Lung microvascular endothelial cell (primary cell): ENCODE results near the gene MYT1. TPM values are rescaled to one million over a fixed set of nuclear protein-coding genes. Genes with fewer than 3 reads are reported as not detected.

ENCODE experiments used
- DNase-seq, 2 donors: peaks; one replicate each; pipeline versions ENCODE4 v3.0.0 to v3.0.0-alpha.2; 2010; ENCODE audit warnings: low read depth in 2 of 2
- total RNA-seq: library from RNA; depleted of rRNA; stranded (reverse); fragments of >200 nt; gene quantifications from 2 replicates; pipeline ENCODE4 v1.2.1, GENCODE V29; 2014

MYT1 gene
- total RNA-seq, 1 donor from 2014 or later, result under 0.01 TPM

DNA sequence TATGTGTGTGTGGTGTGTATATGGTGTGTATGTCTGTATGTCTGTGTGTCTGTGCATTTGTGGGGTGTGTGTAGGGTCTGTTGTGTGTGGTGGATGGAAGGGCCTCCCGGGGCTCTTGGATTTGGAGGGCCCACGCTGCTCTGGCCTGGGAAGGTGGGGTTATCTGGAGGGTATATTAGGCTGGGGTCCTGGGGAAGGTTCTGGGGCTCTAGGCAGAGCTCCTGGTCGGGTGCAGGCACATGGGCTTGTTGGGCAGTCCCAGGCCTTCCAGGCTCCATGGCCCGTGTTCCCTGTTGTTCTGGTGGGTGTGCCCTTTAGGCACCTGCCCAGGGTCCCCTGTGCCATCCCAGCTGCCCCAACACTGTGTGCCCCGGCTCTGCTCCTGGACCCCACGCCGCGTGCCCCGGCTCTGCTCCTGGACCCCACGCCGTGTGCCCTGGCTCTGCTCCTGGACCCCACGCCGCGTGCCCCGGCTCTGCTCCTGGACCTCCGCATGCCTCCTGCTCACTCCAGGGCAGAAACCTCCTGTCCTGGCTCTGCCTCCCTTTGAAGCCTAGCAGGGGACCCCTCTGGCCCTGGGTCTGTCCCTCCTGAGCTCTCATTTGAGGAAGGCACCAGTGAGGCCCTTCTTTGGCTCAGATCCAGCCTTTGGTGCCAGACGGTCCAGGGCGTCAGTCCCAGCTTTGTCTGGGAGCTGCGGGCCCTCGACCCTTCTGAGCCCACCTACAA is 10.2 kb upstream of the MYT1 start:
- no peak for DNase-seq

DNA sequence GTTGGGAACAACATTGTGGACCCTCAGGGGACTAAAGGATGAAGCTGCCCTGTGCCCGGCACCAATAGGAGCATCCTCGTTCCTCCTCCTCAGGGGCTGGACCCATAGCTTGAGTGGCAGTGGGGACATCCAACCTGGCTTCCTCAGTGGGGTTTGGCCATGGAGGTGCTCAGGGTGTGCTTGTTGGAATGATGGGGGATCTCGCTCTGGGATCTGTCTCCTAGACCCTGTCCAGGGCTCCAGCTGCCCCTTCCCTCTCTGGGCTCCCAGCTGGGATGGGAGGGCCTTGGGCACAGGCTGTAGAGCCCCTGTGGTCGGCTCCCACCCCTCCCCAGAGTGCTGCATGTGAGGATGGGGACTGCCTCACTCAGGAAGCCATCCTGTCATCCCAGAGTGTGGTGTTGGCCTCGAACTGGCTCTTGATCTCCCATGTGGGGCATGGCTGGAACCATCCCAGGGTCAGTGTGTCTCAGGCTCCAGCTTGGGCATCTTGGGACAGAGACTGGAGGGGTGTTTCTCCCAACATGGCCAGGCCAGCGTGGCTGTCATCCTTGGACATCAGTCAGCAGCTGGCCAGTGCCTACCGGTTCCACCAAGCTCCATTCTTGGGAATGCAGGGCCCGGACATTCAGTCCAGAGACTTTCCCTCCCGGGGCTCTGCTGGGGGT is 9.5 kb upstream of the MYT1 start:
- no peak for DNase-seq

DNA sequence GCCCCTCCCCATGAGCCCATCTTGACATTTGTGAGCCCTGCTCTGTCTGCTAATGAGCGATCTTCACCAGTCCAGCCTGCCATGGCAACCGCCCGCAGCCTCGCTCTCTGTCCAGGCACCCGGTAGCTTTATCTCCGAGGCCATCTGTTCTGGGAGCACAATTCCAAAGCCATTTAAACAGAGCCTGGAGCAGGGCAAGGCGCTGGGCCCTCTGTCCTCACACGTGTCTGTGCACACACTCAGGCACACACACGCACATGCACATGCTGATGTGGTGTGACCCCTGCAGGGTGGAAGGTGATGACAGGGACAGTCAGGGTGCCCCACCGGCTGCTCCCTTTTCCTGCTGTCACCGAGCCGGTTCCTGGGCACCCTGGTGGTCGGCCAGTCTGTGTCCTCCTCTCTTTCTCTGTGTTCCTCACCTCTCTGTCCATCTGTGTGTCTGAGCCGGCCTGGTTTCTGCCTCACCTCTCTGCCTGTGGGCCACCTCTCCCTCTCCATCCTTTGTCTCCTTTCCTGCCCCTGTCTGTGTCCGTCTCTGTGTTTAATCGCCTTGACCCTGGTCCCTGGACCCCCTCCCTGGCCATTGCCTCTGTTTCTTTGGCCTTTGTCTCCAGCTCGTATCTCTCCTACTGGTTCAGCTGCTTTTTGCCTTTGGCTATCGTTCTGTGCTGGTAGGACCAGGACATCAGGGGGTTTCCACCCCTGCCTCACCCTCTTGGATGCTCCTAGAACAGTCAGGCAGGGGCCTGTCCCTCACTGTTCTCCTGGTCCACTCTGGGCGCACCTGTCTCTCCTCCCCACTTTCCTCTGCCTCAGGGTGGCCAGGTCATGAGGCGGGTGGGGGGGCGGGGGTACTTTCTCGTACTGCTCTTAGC is 8.8 kb upstream of the MYT1 start:
- DNase-seq, result no peak

DNA sequence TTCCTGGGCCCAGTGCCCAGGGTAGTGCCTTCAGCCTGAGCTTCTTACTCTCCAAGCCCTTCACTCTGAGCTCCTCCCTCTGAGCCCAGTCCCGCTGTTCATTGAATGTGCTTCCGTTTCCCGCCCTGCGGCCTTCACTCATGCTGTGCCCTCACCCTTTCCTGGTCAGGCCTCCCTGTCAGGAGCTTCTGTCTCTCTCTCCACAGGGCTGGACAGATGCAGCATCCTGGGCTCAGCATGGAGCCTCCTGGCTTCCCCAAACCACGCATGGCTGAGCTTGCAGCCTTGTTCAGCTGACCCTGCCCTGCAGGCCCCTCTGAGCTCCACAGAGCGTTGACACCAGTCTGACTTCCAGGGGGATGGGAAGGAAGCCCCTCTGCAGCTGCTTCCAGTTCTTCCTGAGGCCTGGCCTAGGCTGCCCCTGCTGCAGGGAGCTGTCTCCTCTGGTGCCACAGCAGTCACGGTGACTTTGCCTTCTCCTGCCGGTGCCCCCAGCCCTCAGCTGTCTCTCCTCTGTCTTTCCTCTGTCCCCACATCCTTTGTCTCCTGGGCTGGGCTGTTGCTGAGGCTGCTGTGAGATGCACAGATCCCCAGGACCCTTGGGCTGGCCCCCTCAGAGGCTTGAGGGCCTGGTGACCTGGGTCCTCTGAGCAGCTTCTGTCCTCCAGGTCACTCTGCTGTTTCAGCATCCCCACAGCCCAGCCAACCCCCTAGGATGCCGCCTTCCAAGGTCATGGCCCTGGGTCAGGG is 7.9 kb upstream of the MYT1 start:
- DNase-seq, result peak; percentile 33

DNA sequence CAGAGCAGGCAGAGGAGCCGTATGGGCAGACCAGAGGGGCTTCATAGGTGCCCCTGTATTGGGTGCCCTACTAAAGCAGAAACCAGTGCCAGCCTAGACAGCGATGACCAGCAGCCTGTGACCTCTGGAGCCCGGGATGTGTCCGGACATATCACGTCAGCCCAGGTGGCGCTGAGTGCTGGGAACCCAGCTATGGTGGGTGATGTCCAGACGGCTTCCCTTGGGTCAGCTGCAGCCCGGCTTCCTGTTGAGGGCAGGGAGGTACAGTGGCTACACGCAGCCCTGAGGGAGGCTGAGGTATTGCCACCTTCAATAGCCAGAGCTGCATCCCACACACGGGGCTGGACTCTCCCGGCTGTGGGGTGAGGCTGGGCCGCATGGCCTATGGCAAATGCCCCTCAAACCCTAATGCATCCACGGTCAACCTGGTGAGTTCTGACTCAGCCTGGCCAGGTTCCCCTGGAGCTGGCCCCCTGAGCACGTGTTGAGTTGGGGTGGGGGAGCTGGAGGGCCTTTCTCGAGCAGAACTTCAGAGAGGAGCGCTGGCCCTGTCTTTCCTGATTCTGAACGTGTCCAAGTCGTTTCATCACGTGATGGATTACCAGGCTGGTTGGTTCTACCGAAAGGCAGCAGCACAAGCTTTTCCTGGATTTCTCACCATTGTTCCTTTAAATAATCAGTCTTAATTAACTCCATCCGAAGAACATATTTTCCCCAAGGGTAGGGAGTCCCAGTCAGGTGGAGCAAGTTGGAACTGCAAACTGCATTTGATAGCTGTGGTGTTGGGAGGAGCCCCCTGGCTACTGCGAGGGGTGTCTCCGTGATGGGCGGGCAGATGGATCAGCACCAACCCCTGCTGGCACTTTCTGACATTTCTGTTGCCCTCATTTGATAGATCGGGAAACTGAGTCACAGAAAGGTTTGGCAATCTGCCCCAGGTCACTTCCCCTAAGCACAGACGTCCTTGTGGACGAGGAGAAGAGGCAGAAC is 7.1 kb upstream of the MYT1 start:
- DNase-seq, result no peak

DNA sequence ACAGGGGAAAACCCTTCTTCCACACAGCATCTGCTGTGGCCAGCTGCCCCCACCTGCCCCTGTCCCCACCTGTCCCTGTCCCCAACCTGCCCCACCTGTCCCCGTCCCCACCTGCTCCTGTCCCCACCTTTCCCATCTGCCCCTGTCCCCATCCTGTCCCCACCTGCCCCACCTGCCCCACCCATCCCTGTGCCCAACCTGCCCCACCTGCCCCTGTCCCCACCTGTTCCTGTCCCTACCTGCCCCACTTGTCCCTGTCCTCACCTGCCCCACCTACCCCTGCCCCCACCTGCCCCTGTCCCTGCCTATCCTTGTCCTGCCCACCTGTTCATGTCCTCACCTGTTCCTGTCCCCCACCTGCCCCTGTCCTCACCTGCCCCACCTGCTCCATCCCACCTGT is 6.4 kb upstream of the MYT1 start:
- DNase-seq, result no peak

DNA sequence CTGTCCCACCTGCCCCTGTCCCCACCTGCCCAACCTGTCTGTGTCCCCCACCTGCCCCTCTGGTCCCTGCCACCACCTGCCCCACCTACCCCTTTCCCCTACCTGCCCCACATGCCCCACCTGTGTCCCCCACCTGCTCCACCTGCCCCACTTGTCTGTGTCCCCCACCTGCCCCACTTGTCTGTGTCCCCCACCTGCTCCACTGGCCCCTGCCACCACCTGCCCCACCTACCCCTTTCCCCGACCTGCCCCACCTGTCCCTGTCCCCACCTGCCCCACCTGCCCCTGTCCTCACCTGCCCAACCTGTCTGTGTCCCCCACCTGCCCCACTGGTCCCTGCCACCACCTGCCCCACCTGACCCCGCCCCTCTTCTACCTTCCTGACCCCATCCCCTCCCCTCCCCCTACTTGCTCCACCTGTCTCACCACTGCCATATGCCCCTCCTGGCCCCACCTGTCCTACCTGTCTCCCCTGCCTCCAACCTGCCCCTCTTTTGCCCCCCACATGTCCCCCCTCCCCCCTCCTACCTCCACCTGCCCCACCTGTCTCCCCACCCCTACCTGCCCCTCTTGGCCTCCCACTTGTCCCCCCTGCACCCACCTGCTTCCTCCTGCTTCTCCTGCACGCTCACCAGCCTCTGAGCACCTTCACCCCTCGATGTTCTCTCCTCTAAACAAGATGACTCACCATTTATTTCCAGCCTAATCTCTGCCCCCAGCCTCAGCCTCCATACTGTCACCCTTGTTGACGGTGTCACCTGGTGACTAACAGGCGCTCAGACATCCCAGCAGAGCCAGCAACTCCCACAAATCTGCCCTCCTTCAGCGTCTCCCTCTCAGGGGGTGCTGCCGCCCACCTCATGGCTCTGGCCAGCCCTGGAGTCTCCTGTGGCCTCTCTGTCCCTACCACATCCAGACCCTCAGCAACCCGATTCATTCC is 5.6 kb upstream of the MYT1 start:
- DNase-seq, result no peak

DNA sequence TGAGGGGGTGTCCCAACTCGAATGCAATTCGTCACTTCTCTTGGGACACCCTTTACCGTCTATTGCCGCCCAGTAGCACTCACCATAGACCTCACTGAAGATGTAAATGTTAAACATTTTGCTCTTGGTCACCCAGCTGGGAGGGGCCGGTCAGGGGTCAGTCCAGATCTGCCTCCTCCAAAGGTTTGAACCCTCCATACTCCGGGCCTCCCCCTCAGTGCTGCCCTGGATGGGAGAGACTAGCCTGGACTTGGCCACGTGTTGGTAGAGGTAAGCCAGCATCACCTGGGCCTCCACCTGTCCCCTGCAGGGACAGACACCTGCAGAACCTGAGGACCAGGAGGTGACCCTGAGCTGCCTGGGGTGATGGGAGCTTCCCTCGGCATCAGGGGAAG is 5.0 kb upstream of the MYT1 start:
- DNase-seq, result no peak

DNA sequence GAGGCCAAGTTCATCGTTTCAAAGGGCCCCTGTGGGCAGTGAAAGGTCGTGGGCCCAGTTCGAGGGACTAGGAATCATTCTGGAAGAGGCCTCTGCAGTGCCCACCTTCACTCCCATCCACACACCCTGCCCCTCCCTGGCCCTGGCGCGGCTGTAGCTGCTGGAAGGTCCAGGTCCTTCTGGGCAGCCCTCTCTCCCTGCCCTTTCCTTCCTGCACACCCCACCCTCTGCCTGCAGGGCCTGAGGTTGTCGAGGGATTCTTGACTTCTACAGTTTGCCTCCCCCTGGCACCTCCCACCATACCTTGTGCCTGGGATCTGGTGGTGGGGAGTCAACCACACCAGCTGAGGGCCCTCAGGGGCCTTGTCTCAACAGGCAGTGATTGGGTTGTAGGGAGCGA is 4.5 kb upstream of the MYT1 start:
- DNase-seq, result no peak

DNA sequence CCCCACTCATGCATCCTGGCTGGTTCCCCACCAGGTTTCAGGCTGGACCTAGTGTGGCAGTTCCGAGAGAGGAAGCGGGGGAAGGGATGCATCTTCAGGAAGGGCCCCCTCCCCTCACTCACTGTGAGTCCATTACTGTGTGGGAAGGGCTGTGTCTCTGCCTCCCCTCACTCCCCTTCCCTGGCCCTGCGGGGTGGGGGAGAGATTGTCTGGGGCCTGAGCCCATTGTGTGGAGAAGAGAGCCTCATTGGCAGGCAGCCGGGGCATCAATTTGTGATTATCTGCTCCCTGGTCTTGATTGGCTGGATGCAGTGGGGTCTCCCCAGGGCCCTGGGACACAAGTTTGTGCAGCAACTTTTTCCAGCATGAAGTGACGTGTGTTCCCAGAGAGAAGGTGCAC is 4.1 kb upstream of the MYT1 start:
- no peak for DNase-seq

DNA sequence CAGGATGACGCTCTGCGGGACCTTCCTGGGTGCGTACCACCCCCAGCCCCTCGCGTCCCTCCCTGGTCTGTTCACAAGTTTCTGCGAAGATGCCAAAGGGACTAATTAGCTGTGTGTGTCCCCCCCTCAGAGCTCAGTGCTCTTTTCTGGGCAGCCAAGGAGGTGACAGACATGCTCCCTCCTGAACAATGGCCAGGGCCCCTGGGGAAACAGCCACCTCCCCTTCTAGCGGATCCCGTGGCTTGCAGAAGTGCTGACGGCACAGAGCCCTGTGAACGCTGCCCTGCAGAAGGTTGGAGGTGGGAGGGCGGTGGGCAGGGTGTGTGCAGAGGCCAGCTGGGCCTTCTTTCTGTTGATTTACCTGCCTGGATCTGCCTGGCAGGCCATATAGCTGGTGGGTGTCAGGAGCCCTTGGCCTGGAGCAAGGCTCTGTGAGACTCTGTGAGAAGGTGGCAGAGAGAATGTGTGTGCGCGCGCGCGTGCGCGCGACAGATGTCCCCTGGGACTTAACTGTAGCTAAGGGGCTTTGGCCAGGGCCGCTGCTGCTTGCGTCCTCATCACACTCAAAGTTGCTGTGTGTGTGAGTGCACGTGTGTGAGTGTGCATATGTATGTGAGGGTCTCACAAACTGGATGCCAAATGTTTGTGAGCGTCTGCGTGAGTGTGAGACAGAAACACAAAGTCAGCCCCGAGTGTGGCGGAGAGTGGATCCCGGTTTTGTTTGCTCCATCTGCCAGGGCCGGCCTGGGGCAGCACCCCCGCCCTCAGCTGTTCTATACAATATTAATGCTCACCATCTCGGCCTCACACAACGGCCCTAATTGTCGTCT is 3.5 kb upstream of the MYT1 start:
- no peak for DNase-seq

DNA sequence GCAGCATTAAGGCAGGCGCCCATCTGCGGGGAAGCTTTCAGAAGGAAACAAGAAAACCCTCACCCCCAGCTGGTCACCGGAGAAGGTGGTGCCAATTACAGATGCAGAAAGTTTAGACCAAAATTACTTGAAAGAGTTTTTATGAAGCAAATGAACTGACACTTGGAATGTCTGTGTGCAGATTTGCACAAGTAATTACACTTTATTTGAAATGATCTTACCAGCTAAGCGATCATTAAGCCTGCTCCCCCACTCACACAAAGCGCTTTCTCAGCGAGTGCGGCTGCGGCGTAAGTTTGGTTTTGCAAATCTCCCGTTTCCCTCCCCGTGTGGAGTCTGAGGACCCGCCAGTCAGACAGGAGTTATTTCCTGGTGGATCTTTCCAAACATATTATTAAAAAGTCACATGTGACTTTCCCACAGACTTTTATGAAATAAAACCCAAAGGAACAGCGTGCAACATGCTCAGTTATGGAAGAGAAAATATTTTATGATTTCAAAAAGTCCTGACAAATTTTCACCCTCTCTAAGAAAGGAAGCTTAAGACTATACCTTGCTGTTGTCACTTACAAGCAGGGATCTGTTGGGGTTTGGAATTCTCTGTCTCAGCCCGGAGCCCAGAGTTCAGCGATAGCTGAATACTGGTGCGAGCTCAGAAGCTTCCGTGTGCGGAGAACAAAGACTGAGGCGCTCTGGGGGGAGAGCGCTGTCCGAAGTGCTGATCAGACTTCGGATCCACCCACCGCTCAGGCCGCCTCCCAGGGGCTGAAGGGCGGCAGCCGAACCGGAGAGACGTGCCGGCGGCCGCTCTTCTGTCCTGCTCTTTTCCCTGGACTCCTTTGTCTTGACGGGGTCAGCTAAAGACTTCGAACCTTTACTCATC is 2.7 kb upstream of the MYT1 start:
- peak; percentile 63 to 67 for DNase-seq

DNA sequence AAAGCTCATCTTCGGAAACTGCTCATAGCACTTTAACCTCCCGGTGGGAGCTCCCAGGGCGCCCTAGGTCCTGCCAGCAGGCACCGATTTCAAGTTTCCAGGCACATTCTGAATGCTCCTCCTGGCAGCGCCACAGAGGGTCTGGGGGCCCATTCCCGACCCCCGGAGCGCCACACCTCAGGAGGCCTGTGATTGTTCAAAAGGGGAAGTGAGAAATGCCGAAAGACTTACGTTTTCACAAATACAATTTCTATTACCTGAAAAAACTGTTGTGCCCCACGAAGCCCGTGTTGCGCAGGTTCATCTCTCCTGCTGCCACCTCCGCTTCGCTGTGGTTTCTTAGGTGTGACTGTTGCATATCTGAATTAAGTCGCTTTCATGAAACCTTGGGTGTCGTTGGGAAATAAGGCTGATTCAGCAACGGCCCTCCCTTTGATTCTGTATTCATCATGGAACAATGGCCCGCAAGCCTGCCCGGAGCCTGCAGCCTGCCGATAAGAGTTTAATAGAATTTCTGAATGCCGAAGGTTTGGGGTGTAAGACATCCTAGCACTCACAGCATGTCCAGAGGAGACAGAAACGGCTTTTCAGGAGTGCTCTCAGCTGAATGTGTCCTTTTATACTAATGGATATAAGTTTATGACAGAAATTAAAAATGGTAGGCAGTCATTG is 1.9 kb upstream of the MYT1 start:
- DNase-seq, result no peak

DNA sequence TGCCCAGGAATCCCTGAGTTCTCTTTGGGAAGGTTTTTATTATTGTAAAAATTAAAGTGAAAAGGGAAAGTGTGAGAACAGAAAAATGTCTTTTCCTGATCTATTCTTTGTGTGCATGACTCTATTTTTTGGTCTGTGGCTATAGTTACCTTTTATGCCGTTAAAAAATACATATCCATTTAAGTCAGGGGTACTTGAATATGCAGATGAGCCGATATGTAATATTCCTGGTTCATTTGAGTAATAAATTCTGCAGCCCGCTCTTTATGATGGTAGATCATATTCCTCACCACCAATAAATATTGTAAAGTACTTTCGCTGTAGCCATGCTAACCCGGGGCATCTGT is 503 bp upstream of the MYT1 start:
- no peak for DNase-seq

DNA sequence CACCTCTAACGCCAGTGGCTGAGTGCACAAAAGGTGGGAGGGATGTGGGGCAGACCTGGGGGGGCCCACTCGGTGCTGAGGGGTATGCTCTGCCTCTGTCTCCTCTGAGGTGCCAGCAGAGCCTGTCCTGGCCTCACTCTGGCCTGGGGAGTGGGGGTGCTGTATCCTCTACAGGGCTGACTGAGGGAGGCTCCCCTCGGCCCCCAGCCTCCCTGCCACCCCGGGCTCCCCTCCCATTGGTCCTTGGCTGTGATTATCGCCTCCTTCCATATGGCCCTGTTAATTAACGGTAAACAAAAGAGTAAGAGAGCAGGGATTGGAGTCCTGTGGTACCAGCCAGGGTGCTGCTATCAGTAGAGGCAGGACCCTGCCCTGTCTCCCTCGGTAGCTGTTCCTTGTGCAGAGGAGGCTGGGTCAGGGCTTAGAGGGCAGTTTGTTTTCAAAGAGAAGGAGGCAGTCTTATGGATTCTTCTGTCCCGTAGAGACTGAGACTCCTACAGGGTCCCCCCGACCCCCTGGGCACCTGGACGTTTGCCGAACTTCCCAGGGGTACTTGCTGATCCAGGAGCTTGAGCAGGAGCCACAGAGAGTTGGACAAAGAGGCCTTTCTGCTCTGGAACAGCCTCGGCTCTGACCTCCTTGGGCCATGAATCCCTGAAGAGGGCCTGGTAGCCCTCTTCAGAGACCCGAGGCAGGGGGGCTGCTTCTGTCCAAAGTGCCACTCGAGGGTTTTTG is 1.8 kb downstream of the MYT1 start:
- DNase-seq, result no peak
